HG03575 (cell line): ENCODE measurements around the gene P2RY8.
"Not testable (repeated sequence)": the region's sequence is repeated elsewhere in the genome, so short reads cannot be mapped to it uniquely, and the experiment has no call there.

Source experiments
- ATAC-seq: cut with Tn5 transposase; IDR thresholded peaks from one replicate; pipeline ENCODE4 v1.9.1; 2021; ENCODE audit not compliant: unreplicated experiment, insufficient number of reproducible peaks, low FRiP score; ENCODE audit errors: extremely low read depth

Gene P2RY8

GRCh38 chrX:1525583-1526355 lies 11.2 kb downstream of the P2RY8 start:
- ATAC-seq, result no peak

- no peak for ATAC-seq
Measured at GRCh38 chrX:1524874-1525582, 12.0 kb downstream of the P2RY8 start.

GRCh38 chrX:1522905-1523304 lies 14.1 kb downstream of the P2RY8 start:
- not testable (repeated sequence) for ATAC-seq

GRCh38 chrX:1521459-1521956 lies 15.5 kb downstream of the P2RY8 start:
- ATAC-seq, result peak; percentile 72

GRCh38 chrX:1520350-1520749 lies 16.6 kb downstream of the P2RY8 start:
- ATAC-seq, result no peak

GRCh38 chrX:1519022-1519497 lies 17.9 kb downstream of the P2RY8 start:
- no peak for ATAC-seq

GRCh38 chrX:1518512-1518911 lies 18.5 kb downstream of the P2RY8 start:
- ATAC-seq, result no peak

- no peak for ATAC-seq
Measured at GRCh38 chrX:1516596-1517104, 20.3 kb downstream of the P2RY8 start.

GRCh38 chrX:1511829-1512228 lies 25.2 kb downstream of the P2RY8 start:
- ATAC-seq, result no peak

GRCh38 chrX:1511150-1511549 lies 25.8 kb downstream of the P2RY8 start:
- ATAC-seq, result no peak

GRCh38 chrX:1507511-1508463 lies 29.2 kb downstream of the P2RY8 start:
- ATAC-seq, result peak; percentile 29

- no peak for ATAC-seq
Measured at GRCh38 chrX:1506916-1507315, 30.1 kb downstream of the P2RY8 start.

GRCh38 chrX:1502853-1503252 lies 34.1 kb downstream of the P2RY8 start:
- no peak for ATAC-seq

- ATAC-seq, result peak; percentile 22
Measured at GRCh38 chrX:1502241-1502640, 34.7 kb downstream of the P2RY8 start.

GRCh38 chrX:1500701-1501624 lies 36.0 kb downstream of the P2RY8 start:
- peak; percentile 34 for ATAC-seq

- ATAC-seq, result no peak
Measured at GRCh38 chrX:1496076-1496475, 40.9 kb downstream of the P2RY8 start.

GRCh38 chrX:1493877-1494510 lies 43.0 kb downstream of the P2RY8 start:
- peak; percentile 36 for ATAC-seq
